ENCODE results near the gene DNAJC12.
A peak's percentile ranks its signal among the peaks of the same experiment; 100 is the strongest.
"Not testable (repeated sequence)": the region's sequence is repeated elsewhere in the genome, so short reads cannot be mapped to it uniquely, and the experiment has no call there.

DNAJC12 gene

GRCh38 chr10:67771200-67771599 is 66.8 kb downstream of the DNAJC12 start:
- TF ChIP-seq CTCF (IDR thresholded peaks at IDR 0.05; ENCODE audit: low read depth, low read length) = no peak
- in situ Hi-C loops (cut with HindIII; ENCODE audit: low sequenced_read_pairs) = no loop called here

GRCh38 chr10:67770537-67770936 is 67.5 kb downstream of the DNAJC12 start:
- no peak overlapping the region for H3K4me3 ChIP-seq (ENCODE audit: low read depth, low read length)
- no peak for DNase-seq (ENCODE audit: low read depth, low spot score)
- no peak for TF ChIP-seq CTCF (IDR thresholded peaks at IDR 0.05; ENCODE audit: low read depth, low read length)
- in situ Hi-C loops (cut with HindIII; ENCODE audit: low sequenced_read_pairs) = no loop called here

More at GRCh38 chr10:67771200-67771599, 66.8 kb downstream of the DNAJC12 start:
- DNase-seq (ENCODE audit: low read depth, low spot score) = no peak
- H3K4me3 ChIP-seq (ENCODE audit: low read depth, low read length) = no peak overlapping the region

- no peak for TF ChIP-seq CTCF (IDR thresholded peaks at IDR 0.05; ENCODE audit: low read depth, low read length)
- no peak for DNase-seq (ENCODE audit: low read depth, low spot score)
- in situ Hi-C loops (cut with HindIII; ENCODE audit: low sequenced_read_pairs) = no loop called here
- H3K4me3 ChIP-seq (ENCODE audit: low read depth, low read length) = no peak overlapping the region
Observed at GRCh38 chr10:67767244-67767643, 70.7 kb downstream of the DNAJC12 start.

GRCh38 chr10:67764012-67764822 is 73.8 kb downstream of the DNAJC12 start:
- TF ChIP-seq CTCF (IDR thresholded peaks at IDR 0.05; ENCODE audit: low read depth, low read length) = no peak
- DNase-seq (ENCODE audit: low read depth, low spot score) = peak; percentile 96
- H3K4me3 ChIP-seq (ENCODE audit: low read depth, low read length) = peak overlapping the region; percentile 87
- in situ Hi-C loops (cut with HindIII; ENCODE audit: low sequenced_read_pairs) = no loop called here

- H3K4me3 ChIP-seq (ENCODE audit: low read depth, low read length) = peak overlapping the region; percentile 87
- TF ChIP-seq CTCF (IDR thresholded peaks at IDR 0.05; ENCODE audit: low read depth, low read length) = no peak
- peak; percentile 70 for DNase-seq (ENCODE audit: low read depth, low spot score)
- in situ Hi-C loops (cut with HindIII; ENCODE audit: low sequenced_read_pairs) = no loop called here
Observed at GRCh38 chr10:67763499-67764011, 74.4 kb downstream of the DNAJC12 start.

GRCh38 chr10:67762567-67762966 is 75.4 kb downstream of the DNAJC12 start:
- in situ Hi-C loops (cut with HindIII; ENCODE audit: low sequenced_read_pairs); DNase-seq (ENCODE audit: low read depth, low spot score); H3K4me3 ChIP-seq (ENCODE audit: low read depth, low read length): not testable (repeated sequence)

GRCh38 chr10:67760272-67760671 is 77.7 kb downstream of the DNAJC12 start:
- no peak overlapping the region for H3K4me3 ChIP-seq (ENCODE audit: low read depth, low read length)
- in situ Hi-C loops (cut with HindIII; ENCODE audit: low sequenced_read_pairs) = no loop called here
- no peak for TF ChIP-seq CTCF (IDR thresholded peaks at IDR 0.05; ENCODE audit: low read depth, low read length)
- no peak for DNase-seq (ENCODE audit: low read depth, low spot score)
